Measurements from ENCODE around the gene STPG2.

The STPG2 gene

DNA sequence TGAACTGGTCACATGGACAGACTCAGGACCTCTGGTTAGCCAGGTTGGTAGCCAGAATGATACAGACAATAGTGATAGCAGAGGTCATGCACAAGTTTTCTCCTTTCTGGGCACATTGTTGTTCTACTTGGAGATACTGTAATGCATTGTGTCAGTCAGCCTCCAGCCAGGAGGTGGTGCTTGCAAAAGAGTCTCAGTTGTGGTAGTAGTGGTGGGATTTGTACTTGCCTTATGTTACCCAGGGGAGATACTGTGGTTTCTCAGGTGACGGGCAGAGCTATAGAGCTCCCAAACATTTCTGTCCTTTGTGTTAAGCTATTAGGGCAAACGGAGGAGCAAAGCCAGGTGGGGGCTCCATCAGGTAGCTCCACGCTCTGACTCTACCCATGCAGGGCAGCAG, 190.5 kb downstream of the STPG2 start:
- TF ChIP-seq, protein P1, sequence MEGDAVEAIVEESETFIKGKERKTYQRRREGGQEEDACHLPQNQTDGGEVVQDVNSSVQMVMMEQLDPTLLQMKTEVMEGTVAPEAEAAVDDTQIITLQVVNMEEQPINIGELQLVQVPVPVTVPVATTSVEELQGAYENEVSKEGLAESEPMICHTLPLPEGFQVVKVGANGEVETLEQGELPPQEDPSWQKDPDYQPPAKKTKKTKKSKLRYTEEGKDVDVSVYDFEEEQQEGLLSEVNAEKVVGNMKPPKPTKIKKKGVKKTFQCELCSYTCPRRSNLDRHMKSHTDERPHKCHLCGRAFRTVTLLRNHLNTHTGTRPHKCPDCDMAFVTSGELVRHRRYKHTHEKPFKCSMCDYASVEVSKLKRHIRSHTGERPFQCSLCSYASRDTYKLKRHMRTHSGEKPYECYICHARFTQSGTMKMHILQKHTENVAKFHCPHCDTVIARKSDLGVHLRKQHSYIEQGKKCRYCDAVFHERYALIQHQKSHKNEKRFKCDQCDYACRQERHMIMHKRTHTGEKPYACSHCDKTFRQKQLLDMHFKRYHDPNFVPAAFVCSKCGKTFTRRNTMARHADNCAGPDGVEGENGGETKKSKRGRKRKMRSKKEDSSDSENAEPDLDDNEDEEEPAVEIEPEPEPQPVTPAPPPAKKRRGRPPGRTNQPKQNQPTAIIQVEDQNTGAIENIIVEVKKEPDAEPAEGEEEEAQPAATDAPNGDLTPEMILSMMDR (IDR thresholded peaks at IDR 0.05; ENCODE audit: low read depth, low read length), result no peak
- no peak overlapping the region for H3K4me3 ChIP-seq (ENCODE audit: low read depth, low read length)

DNA sequence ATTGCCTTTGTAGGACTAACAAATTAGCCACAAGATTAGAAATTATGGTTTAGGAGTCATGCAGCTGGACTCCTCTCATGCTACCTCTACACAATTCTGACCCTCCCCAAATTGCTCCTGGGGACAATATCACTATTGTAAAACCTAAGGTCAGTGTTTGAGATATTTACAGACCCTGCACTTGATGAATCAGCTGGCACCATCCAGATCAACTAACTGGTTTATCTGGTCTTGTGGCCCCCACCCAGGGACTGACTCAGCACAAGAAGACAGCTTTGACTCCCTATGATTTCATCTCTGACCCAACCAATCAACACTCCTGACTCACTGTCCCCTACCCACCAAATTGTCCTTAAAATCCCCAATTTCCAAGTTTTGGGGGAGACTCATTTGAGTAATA, 192.4 kb downstream of the STPG2 start:
- TF ChIP-seq, protein P1 (IDR thresholded peaks at IDR 0.05; ENCODE audit: low read depth, low read length), result no peak
- no peak overlapping the region for H3K4me3 ChIP-seq (ENCODE audit: low read depth, low read length)

DNA sequence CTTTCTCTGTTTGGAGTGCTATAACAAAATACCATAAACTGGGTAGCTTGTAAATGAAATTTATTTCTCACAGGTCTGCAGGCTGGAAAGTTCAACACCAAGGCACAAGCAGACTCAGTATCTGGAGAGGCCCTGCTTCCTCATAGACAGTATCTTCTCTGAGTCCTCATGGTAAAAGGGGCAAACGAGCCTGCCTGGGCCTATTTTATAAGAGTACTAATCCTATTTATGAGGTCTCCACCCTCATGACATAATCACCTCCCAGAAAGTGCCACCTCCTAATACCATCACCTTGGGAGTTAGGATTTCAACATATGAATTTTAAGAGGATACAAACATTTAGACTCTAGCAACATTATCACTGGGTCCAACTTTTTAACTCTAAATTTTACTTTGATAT, 200.3 kb downstream of the STPG2 start:
- H3K4me3 ChIP-seq (ENCODE audit: low read depth, low read length), result no peak overlapping the region
- TF ChIP-seq, protein P1 (IDR thresholded peaks at IDR 0.05; ENCODE audit: low read depth, low read length), result no peak

DNA sequence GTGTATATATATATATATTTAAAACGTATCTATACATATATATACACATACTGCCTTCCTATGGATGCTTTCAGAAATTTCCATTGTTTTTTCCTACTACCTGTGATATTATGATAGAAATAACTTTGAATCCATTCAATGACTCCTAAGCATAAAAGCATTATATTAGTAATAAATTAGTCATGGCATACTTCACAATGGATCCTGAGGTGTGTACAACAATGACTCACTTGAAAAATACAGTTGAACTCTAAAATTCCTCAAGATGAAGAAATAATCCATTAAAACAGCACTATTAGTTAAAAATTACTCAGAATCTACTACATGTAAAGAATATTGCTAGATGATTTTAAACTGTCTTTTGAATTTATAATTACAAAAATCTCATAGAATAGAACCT, 201.1 kb downstream of the STPG2 start:
- TF ChIP-seq, protein P1 (IDR thresholded peaks at IDR 0.05; ENCODE audit: low read depth, low read length), result no peak
- H3K4me3 ChIP-seq (ENCODE audit: low read depth, low read length), result no peak overlapping the region

DNA sequence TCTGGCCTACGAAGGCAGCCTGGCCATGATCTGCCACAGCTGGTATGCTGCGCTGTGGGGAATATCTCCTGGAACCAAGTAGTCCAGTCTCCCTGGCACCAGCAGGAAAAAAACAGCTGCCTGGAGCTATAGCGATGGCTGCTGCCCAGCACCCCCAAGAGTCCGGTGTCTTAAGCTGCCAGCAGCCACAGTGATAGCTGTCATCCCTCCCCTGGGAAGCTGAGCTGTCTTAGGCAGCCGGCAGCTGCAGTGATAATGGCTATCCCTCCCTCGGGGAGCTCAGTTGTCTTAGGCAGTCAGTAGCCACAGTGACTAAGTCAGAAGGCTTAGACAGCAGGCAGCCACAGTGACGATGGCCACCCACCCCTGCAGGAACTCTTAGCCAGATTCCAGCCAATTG, 205.1 kb downstream of the STPG2 start:
- no peak overlapping the region for H3K4me3 ChIP-seq (ENCODE audit: low read depth, low read length)
- TF ChIP-seq, protein P1 (IDR thresholded peaks at IDR 0.05; ENCODE audit: low read depth, low read length), result no peak

DNA sequence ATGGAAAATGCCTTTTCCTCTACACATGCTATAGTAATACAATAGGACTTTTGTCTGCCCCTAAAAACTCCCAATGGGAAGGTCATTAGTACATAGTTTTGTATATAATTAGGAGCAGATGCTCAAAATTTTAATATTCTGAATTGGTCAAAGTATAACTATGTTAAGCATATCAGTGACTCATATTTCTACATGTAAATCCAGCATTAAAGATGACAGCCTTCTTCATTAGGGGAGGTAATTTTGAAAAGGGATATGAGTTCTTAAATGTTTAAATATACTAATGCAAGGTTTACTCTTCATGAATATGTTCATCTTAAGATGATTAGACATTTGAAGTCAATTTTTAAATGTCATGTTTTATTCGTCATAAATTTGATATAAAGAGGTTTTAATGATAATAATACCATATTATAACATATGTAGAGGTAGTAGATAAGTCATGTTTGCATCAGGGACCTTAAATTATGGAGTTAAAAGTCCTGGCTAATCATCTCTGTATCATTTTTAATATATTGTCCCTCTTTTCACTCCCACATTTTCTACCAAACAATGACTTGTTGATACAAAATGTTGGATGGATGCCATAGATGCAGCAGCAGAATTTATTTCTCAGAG, 218.8 kb downstream of the STPG2 start:
- TF ChIP-seq, protein P1 (IDR thresholded peaks at IDR 0.05; ENCODE audit: low read depth, low read length), result no peak
- no peak overlapping the region for H3K4me3 ChIP-seq (ENCODE audit: low read depth, low read length)

DNA sequence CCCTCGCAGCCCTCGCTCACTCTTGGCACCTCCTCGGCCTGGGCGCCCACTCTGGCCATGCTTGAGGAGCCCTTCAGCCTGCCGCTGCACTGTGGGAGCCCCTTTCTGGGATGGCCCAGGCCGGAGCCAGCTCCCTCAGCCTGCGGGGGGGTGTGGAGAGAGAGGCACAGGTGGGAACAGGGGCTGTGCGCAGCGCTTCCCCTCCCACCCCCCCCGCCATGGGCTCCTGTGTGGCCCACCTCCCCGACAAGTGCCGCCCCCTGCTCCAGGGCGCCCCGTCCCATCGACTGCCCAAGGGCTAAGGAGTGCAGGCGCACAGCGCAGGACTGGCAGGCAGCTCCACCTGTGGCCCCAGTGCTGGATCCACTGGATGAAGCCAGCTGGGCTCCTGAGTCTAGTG, 220.2 kb downstream of the STPG2 start:
- H3K4me3 ChIP-seq (ENCODE audit: low read depth, low read length), result no peak overlapping the region
- TF ChIP-seq, protein P1 (IDR thresholded peaks at IDR 0.05; ENCODE audit: low read depth, low read length), result no peak

All from WI38 (cell line).